Measurements from ENCODE around the gene CRPPA. TPM values are rescaled to one million over a fixed set of nuclear protein-coding genes. Genes with fewer than 3 reads are reported as not detected.

Gene CRPPA
- total and polyA plus RNA-seq, 2 donors (not counting 3 experiments of a cell fraction or from before 2014, with no cell fraction given) = 0.58 to 3.5 TPM

DNA sequence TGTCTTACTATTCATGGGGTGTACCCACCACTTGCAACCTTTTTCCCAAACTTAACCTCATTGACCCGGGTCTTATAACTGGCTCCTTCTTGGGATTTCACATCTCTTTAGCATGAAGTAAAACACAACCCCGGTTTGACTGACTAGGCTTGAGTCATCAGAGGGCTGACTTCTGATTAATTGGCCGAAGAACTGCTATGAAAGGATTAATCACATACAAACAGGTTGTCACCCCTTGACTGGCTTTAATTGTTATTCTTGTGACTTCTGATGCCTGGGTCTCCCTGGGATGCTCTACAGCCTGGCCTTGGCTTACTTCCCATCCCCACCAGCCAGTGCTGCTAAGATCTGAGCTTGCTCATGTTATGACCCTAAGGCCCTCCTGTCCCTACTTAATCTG lies 8.8 kb upstream of the CRPPA start:
- Histone ChIP-seq H3K27ac (ENCODE audit: insufficient read depth, low read depth, low read length) (no peak overlapping the region), H3K4me1 (ENCODE audit: control insufficient read depth, extremely low read depth, insufficient read depth, low read length) (no peaks in the 10 kb centered on the region), H3K36me3 (ENCODE audit: control insufficient read depth in 2 of 2, extremely low read depth in 1 of 2, insufficient read depth in 2 of 2, low read length in 2 of 2) (no peaks in the 10 kb centered on the region), H3K9ac (replicated peaks; ENCODE audit: extremely low read depth, insufficient read depth, low read length) (no peak overlapping the region), H2AFZ (ENCODE audit: low read depth, low read length) (no peak overlapping the region), H3K27me3 (ENCODE audit: control insufficient read depth in 2 of 2, insufficient read depth in 2 of 2, low read length in 2 of 2) (no peaks in the 10 kb centered on the region), H3K9me3 (replicated peaks; ENCODE audit: control insufficient read depth, insufficient read depth, low read length) (no peaks in the 10 kb centered on the region), H4K20me1 (replicated peaks; ENCODE audit: control insufficient read depth, extremely low read depth, insufficient read depth, low read length) (no peaks in the 10 kb centered on the region), H3K9me1 (replicated peaks; ENCODE audit: control insufficient read depth, extremely low read depth, insufficient read depth, low read length) (no peaks in the 10 kb centered on the region), H3K79me2 (ENCODE audit: control insufficient read depth, insufficient read depth, low read length) (no peaks in the 10 kb centered on the region), H3K4me2 (ENCODE audit: insufficient read depth, low read length) (no peak overlapping the region), H3K4me3 (replicated peaks in 1 of 3; ENCODE audit: insufficient read depth in 1 of 3, low read depth in 1 of 3, low read length in 3 of 3) (no peak overlapping the region)
- intact Hi-C loops (cut with micrococcal nuclease) (loop anchor here (10.0 kb wide), 1 partner anchor 485 kb away; no protein-coding TSS in a partner anchor), dilution Hi-C loops (cut with MboI; ENCODE audit: extremely low pct_ligation_motif_present, low sequenced_read_pairs) (no loop called here)
- BruUV-seq (replicated peaks) = no TSS peak
- FAIRE-seq = no peak
- TF ChIP-seq, protein P1, sequence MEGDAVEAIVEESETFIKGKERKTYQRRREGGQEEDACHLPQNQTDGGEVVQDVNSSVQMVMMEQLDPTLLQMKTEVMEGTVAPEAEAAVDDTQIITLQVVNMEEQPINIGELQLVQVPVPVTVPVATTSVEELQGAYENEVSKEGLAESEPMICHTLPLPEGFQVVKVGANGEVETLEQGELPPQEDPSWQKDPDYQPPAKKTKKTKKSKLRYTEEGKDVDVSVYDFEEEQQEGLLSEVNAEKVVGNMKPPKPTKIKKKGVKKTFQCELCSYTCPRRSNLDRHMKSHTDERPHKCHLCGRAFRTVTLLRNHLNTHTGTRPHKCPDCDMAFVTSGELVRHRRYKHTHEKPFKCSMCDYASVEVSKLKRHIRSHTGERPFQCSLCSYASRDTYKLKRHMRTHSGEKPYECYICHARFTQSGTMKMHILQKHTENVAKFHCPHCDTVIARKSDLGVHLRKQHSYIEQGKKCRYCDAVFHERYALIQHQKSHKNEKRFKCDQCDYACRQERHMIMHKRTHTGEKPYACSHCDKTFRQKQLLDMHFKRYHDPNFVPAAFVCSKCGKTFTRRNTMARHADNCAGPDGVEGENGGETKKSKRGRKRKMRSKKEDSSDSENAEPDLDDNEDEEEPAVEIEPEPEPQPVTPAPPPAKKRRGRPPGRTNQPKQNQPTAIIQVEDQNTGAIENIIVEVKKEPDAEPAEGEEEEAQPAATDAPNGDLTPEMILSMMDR (IDR thresholded peaks at IDR 0.05; ENCODE audit: extremely low read depth in 1 of 2, insufficient read depth in 1 of 2, low read depth in 1 of 2, low read length in 2 of 2) = no peak
- no peak for TF ChIP-seq JUN (IDR thresholded peaks at IDR 0.05; ENCODE audit: borderline replicate concordance, insufficient read depth, insufficient read length, low read depth)
- CTCF ChIA-PET = interaction anchor here (1.0 to 8.4 kb wide), 2 partner anchors 9 to 134 kb away, joined by 3 to 67 read pairs; partner anchors contain the start of gene CRPPA
- no peak for DNase-seq (ENCODE audit: low read depth, low spot score)
- POLR2A ChIA-PET = no interaction called here

- Histone ChIP-seq H3K27me3 (ENCODE audit: control insufficient read depth in 2 of 2, insufficient read depth in 2 of 2, low read length in 2 of 2) (no peaks in the 10 kb centered on the region), H3K4me2 (ENCODE audit: insufficient read depth, low read length) (no peak overlapping the region), H3K27ac (ENCODE audit: insufficient read depth, low read depth, low read length) (no peak overlapping the region), H3K36me3 (ENCODE audit: control insufficient read depth in 2 of 2, extremely low read depth in 1 of 2, insufficient read depth in 2 of 2, low read length in 2 of 2) (no peaks in the 10 kb centered on the region), H3K4me1 (ENCODE audit: control insufficient read depth, extremely low read depth, insufficient read depth, low read length) (no peaks in the 10 kb centered on the region), H3K79me2 (ENCODE audit: control insufficient read depth, insufficient read depth, low read length) (no peaks in the 10 kb centered on the region), H3K9me1 (replicated peaks; ENCODE audit: control insufficient read depth, extremely low read depth, insufficient read depth, low read length) (no peaks in the 10 kb centered on the region), H2AFZ (ENCODE audit: low read depth, low read length) (no peak overlapping the region), H3K9ac (replicated peaks; ENCODE audit: extremely low read depth, insufficient read depth, low read length) (no peak overlapping the region), H4K20me1 (replicated peaks; ENCODE audit: control insufficient read depth, extremely low read depth, insufficient read depth, low read length) (no peaks in the 10 kb centered on the region), H3K9me3 (replicated peaks; ENCODE audit: control insufficient read depth, insufficient read depth, low read length) (no peaks in the 10 kb centered on the region), H3K4me3 (replicated peaks in 1 of 3; ENCODE audit: insufficient read depth in 1 of 3, low read depth in 1 of 3, low read length in 3 of 3) (no peak overlapping the region)
- ChIA-PET CTCF (interaction anchor here (1.2 kb wide), 1 partner anchor 136 kb away, joined by 6 read pairs; no protein-coding TSS in a partner anchor), POLR2A (no interaction called here)
- FAIRE-seq = peak; percentile 49
- TF ChIP-seq POLR2A (IDR thresholded peaks at IDR 0.05; ENCODE audit: low read depth, low read length) = no peak
- TF ChIP-seq, protein P2, sequence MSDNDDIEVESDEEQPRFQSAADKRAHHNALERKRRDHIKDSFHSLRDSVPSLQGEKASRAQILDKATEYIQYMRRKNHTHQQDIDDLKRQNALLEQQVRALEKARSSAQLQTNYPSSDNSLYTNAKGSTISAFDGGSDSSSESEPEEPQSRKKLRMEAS (IDR thresholded peaks at IDR 0.05; ENCODE audit: insufficient read depth, insufficient read length) = no peak
- TF ChIP-seq JUN (IDR thresholded peaks at IDR 0.05; ENCODE audit: borderline replicate concordance, insufficient read depth, insufficient read length, low read depth) = no peak
- no peak for TF ChIP-seq MYC (IDR thresholded peaks at IDR 0.05; ENCODE audit: low read depth, low read length)
- no peak for TF ChIP-seq FOS (IDR thresholded peaks at IDR 0.05; ENCODE audit: borderline replicate concordance, insufficient read depth, low read length)
- no peak for TF ChIP-seq EZH2 (IDR thresholded peaks at IDR 0.05; ENCODE audit: borderline replicate concordance, low read depth, low read length, severe bottlenecking)
- TF ChIP-seq POLR2AphosphoS5 (IDR thresholded peaks at IDR 0.05; ENCODE audit: insufficient read depth, low read depth, low read length) = no peak
- TF ChIP-seq, protein P1 (IDR thresholded peaks at IDR 0.05; ENCODE audit: extremely low read depth in 1 of 2, insufficient read depth in 1 of 2, low read depth in 1 of 2, low read length in 2 of 2) = no peak
- no peak for TF ChIP-seq GATA2 (IDR thresholded peaks at IDR 0.05; ENCODE audit: insufficient read depth, insufficient read length, low read depth, low read length)
- no peak for DNase-seq (ENCODE audit: low read depth, low spot score)
- dilution Hi-C loops (cut with MboI; ENCODE audit: extremely low pct_ligation_motif_present, low sequenced_read_pairs) = no loop called here
- intact Hi-C loops (cut with micrococcal nuclease) = loop anchor here (10.0 kb wide), 2 partner anchors 344 to 744 kb away; partner anchors contain the start of gene MEOX2
- BruUV-seq (replicated peaks) = no TSS peak
Observed at GRCh38 chr7:16428672-16429071, 7.3 kb upstream of the CRPPA start.

Measured in endothelial cell of umbilical vein (primary cell).